ENCODE results near the gene MYO1A.

GRCh38 chr12:57092529-57092862 is 42.6 kb upstream of the MYO1A start:
- TF ChIP-seq, protein P1, sequence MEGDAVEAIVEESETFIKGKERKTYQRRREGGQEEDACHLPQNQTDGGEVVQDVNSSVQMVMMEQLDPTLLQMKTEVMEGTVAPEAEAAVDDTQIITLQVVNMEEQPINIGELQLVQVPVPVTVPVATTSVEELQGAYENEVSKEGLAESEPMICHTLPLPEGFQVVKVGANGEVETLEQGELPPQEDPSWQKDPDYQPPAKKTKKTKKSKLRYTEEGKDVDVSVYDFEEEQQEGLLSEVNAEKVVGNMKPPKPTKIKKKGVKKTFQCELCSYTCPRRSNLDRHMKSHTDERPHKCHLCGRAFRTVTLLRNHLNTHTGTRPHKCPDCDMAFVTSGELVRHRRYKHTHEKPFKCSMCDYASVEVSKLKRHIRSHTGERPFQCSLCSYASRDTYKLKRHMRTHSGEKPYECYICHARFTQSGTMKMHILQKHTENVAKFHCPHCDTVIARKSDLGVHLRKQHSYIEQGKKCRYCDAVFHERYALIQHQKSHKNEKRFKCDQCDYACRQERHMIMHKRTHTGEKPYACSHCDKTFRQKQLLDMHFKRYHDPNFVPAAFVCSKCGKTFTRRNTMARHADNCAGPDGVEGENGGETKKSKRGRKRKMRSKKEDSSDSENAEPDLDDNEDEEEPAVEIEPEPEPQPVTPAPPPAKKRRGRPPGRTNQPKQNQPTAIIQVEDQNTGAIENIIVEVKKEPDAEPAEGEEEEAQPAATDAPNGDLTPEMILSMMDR (IDR thresholded peaks at IDR 0.05; ENCODE audit: low read length): no peak
- TF ChIP-seq EZH2 (optimal IDR thresholded peaks at IDR 0.05; ENCODE audit: low read depth, low read length) (no peak), EZH2phosphoT487 (IDR thresholded peaks at IDR 0.05; ENCODE audit: low read length) (no peak)

Measured in MM.1S (cell line).